ENCODE measurements around the gene UBR4.

Gene UBR4

GRCh38 chr1:19213580-19213979 is 3.5 kb upstream of the UBR4 start:
- peaks cover 73% of the 10 kb centered on the region for H3K36me3 ChIP-seq (ENCODE audit: control insufficient read depth, low read length)
- H3K79me2 ChIP-seq (ENCODE audit: control insufficient read depth, low read length) = peaks cover 82% of the 10 kb centered on the region
- no peak overlapping the region for H3K27ac ChIP-seq (ENCODE audit: low read depth, low read length)
- H3F3A ChIP-seq (ENCODE audit: control insufficient read depth, insufficient read depth) = peaks cover 4% of the 10 kb centered on the region; the same call in 1 of the 2 replicates
- no peaks in the 10 kb centered on the region for H3K27me3 ChIP-seq (ENCODE audit: control insufficient read depth, low read length)
- H3K4me3 ChIP-seq (ENCODE audit: low read length) = no peak overlapping the region
- no peak for TF ChIP-seq CTCF (IDR thresholded peaks at IDR 0.05; ENCODE audit: low read depth, low read length, poor library complexity, severe bottlenecking)
- no peak for TF ChIP-seq EZH2phosphoT487 (IDR thresholded peaks at IDR 0.05; ENCODE audit: borderline replicate concordance, low read length)
- peaks cover 7% of the 10 kb centered on the region; the same call in 1 of the 2 replicates for H4K20me1 ChIP-seq (ENCODE audit: control insufficient read depth, insufficient read depth, low read depth, low read length)
- peaks cover 29% of the 10 kb centered on the region for H3K4me1 ChIP-seq (ENCODE audit: control insufficient read depth, low read length)
- no peaks in the 10 kb centered on the region for H3K9me2 ChIP-seq (replicated peaks; ENCODE audit: control insufficient read depth, low read length)
- no peaks in the 10 kb centered on the region for H3K9me3 ChIP-seq (ENCODE audit: control insufficient read depth, insufficient read depth, low read length)
- peak overlapping the region; percentile 91; the same call in 1 of the 2 replicates for H3K4me2 ChIP-seq (ENCODE audit: low read length)

- Histone ChIP-seq H4K20me1 (ENCODE audit: control insufficient read depth, insufficient read depth, low read depth, low read length) (peaks cover 15% of the 10 kb centered on the region; the same call in 1 of the 2 replicates), H3K9me2 (replicated peaks; ENCODE audit: control insufficient read depth, low read length) (no peaks in the 10 kb centered on the region), H3K4me3 (ENCODE audit: low read length) (peak overlapping the region; percentile 94; the same call in 1 of the 2 replicates), H3K4me2 (ENCODE audit: low read length) (peak overlapping the region; percentile 91), H3F3A (ENCODE audit: control insufficient read depth, insufficient read depth) (peaks cover 4% of the 10 kb centered on the region; the same call in 1 of the 2 replicates), H3K4me1 (ENCODE audit: control insufficient read depth, low read length) (peaks cover 37% of the 10 kb centered on the region), H3K9me3 (ENCODE audit: control insufficient read depth, insufficient read depth, low read length) (no peaks in the 10 kb centered on the region), H3K27me3 (ENCODE audit: control insufficient read depth, low read length) (no peaks in the 10 kb centered on the region), H3K36me3 (ENCODE audit: control insufficient read depth, low read length) (peaks cover 64% of the 10 kb centered on the region), H3K79me2 (ENCODE audit: control insufficient read depth, low read length) (peaks cover 96% of the 10 kb centered on the region), H3K27ac (ENCODE audit: low read depth, low read length) (no peak overlapping the region)
- TF ChIP-seq EZH2phosphoT487 (IDR thresholded peaks at IDR 0.05; ENCODE audit: borderline replicate concordance, low read length) (no peak), CTCF (IDR thresholded peaks at IDR 0.05; ENCODE audit: low read depth, low read length, poor library complexity, severe bottlenecking) (no peak)
Measured at GRCh38 chr1:19212167-19212566, 2.1 kb upstream of the UBR4 start.

DNA sequence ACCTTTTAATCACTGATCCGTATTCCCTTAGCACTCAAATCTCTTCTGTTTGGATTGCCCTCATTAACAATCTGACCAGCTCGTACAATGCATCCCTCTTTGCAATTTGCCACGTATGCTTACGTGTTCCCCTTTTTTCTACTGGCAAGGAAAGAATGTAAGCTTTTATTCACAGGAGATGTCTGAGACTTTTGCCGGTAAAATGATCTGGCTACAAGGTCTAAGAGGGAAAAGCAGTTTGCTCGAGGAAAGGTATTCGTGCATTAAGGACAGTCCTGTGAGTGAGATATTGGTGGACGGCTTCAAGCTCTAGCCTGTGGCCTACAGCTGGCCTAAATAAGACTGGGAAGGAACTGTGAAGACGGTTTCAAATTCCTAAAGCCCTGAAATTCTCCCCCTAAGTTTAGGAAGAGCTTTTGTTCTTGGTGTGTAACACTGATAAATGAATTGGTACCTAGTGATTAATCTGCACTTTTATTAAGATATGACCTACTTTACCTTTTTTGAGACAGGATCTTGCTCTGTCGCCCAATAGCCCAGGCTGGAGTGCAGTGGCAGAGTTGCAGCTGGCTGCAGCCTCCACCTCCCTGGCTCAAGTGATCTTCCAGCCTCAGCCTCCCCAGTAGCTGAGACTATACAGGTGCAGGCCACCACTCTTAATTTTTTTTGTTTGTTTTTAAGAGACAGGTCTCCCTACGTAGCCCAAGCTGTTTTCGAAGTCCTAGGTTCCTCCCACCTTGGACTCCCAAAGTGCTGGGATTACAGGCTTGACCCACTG is 895 bp upstream of the UBR4 start:
- peaks cover 54% of the 10 kb centered on the region for H3K36me3 ChIP-seq (ENCODE audit: control insufficient read depth, low read length)
- peaks cover 20% of the 10 kb centered on the region; the same call in 1 of the 2 replicates for H4K20me1 ChIP-seq (ENCODE audit: control insufficient read depth, insufficient read depth, low read depth, low read length)
- H3K27ac ChIP-seq (ENCODE audit: low read depth, low read length) = peak overlapping the region; percentile 69

More for the DNA sequence above, 895 bp upstream of the UBR4 start:
- H3K27me3 ChIP-seq (ENCODE audit: control insufficient read depth, low read length) = no peaks in the 10 kb centered on the region
- no peak for TF ChIP-seq EZH2phosphoT487 (IDR thresholded peaks at IDR 0.05; ENCODE audit: borderline replicate concordance, low read length)
- no peak for TF ChIP-seq CTCF (IDR thresholded peaks at IDR 0.05; ENCODE audit: low read depth, low read length, poor library complexity, severe bottlenecking)
- H3K9me2 ChIP-seq (replicated peaks; ENCODE audit: control insufficient read depth, low read length) = no peaks in the 10 kb centered on the region
- peaks cover 37% of the 10 kb centered on the region for H3K4me1 ChIP-seq (ENCODE audit: control insufficient read depth, low read length)
- H3K9me3 ChIP-seq (ENCODE audit: control insufficient read depth, insufficient read depth, low read length) = no peaks in the 10 kb centered on the region
- H3K4me3 ChIP-seq (ENCODE audit: low read length) = peak overlapping the region; percentile 94
- peak overlapping the region; percentile 91 for H3K4me2 ChIP-seq (ENCODE audit: low read length)
- peaks cover 97% of the 10 kb centered on the region for H3K79me2 ChIP-seq (ENCODE audit: control insufficient read depth, low read length)
- H3F3A ChIP-seq (ENCODE audit: control insufficient read depth, insufficient read depth) = peaks cover 4% of the 10 kb centered on the region; the same call in 1 of the 2 replicates

All from DOHH2 (cell line).